Measurements from ENCODE around the gene LRRC8E. TPM values are rescaled to one million over a fixed set of nuclear protein-coding genes. Genes with fewer than 3 reads are reported as not detected.
A peak's percentile ranks its signal among the peaks of the same experiment; 100 is the strongest.

Gene LRRC8E
- total and polyA plus RNA-seq, 3 experiments from 2014 or later, result not detected

GRCh38 chr19:7868671-7869452 lies 19.4 kb upstream of the LRRC8E start:
- CTCF ChIA-PET, result interaction anchor here (0.7 to 2.2 kb wide), 23 partner anchors 8 to 520 kb away, joined by 3 to 37 read pairs (median 5); partner anchors contain the start of genes ARHGEF18, LRRC8E, MAP2K7 and SNAPC2

GRCh38 chr19:7869453-7869909 lies 18.8 kb upstream of the LRRC8E start:
- CTCF ChIA-PET, result interaction anchor here (0.6 to 2.2 kb wide), 25 partner anchors 9 to 521 kb away, joined by 3 to 37 read pairs (median 4); partner anchors contain the start of genes ARHGEF18, LRRC8E, MAP2K7 and MCEMP1
- Histone ChIP-seq H3K36me3 (ENCODE audit: insufficient read depth, low read length) (no peaks in the 10 kb centered on the region), H3K4me3 (ENCODE audit: low read length) (peak overlapping the region; percentile 34), H3K4me1 (ENCODE audit: insufficient read depth, low read length) (peaks cover 34% of the 10 kb centered on the region), H3K27me3 (ENCODE audit: insufficient read depth, low read length, poor library complexity, severe bottlenecking) (peaks cover 20% of the 10 kb centered on the region), H3K9me3 (ENCODE audit: low read length) (no peaks in the 10 kb centered on the region), H3K27ac (ENCODE audit: low read depth, low read length) (peak overlapping the region; percentile 59)
- Mint-ChIP-seq H3K27me3 (peaks cover 15 to 38% of the 10 kb centered on the region in 2 donors), H3K27ac (peak overlapping the region in 4 of 8 donors; percentile 43 to 80 (median 70)), H3K4me3 (peak overlapping the region in 6 of 7 donors; percentile 57 to 86 (median 67)), H3K36me3 (no peaks in the 10 kb centered on the region), H3K9me3 (peaks cover 0 to 2% (median 0%) of the 10 kb centered on the region in 5 donors), H3K4me1 (peaks cover 33 to 52% (median 34%) of the 10 kb centered on the region in 3 donors)
- POLR2A ChIA-PET, result interaction anchor here (0.7 to 2.2 kb wide), 7 partner anchors 10 to 281 kb away, joined by 3 to 16 read pairs (median 6); partner anchors contain the start of genes MAP2K7, PET100, SNAPC2 and TIMM44
- DNase-seq, result peak; percentile 67 to 93 (median 84)

More at GRCh38 chr19:7868671-7869452, 19.4 kb upstream of the LRRC8E start:
- H3K4me1 Mint-ChIP-seq, result peaks cover 33 to 52% (median 34%) of the 10 kb centered on the region in 3 donors
- Histone ChIP-seq H3K9me3 (ENCODE audit: low read length) (no peaks in the 10 kb centered on the region), H3K27me3 (ENCODE audit: insufficient read depth, low read length, poor library complexity, severe bottlenecking) (peaks cover 19% of the 10 kb centered on the region), H3K36me3 (ENCODE audit: insufficient read depth, low read length) (no peaks in the 10 kb centered on the region), H3K4me3 (ENCODE audit: low read length) (peak overlapping the region; percentile 81), H3K27ac (ENCODE audit: low read depth, low read length) (peak overlapping the region; percentile 59), H3K4me1 (ENCODE audit: insufficient read depth, low read length) (peaks cover 33% of the 10 kb centered on the region)
- H3K9me3 Mint-ChIP-seq, result peaks cover 0 to 2% (median 0%) of the 10 kb centered on the region in 5 donors
- peaks cover 15 to 41% of the 10 kb centered on the region in 2 donors for H3K27me3 Mint-ChIP-seq
- H3K27ac Mint-ChIP-seq, result peak overlapping the region; percentile 72 to 92 (median 81)
- H3K4me3 Mint-ChIP-seq, result peak overlapping the region; percentile 79 to 90 (median 82)
- H3K36me3 Mint-ChIP-seq, result no peaks in the 10 kb centered on the region
- POLR2A ChIA-PET, result interaction anchor here (0.7 to 2.2 kb wide), 7 partner anchors 10 to 282 kb away, joined by 3 to 16 read pairs (median 6); partner anchors contain the start of genes MAP2K7, PET100, SNAPC2 and TIMM44
- peak; percentile 77 to 94 (median 87) for DNase-seq

GRCh38 chr19:7869910-7870511 lies 18.3 kb upstream of the LRRC8E start:
- Mint-ChIP-seq H3K27ac (peak overlapping the region in 2 of 8 donors; percentile 72 to 76), H3K27me3 (peaks cover 16 to 37% of the 10 kb centered on the region in 2 donors), H3K4me3 (peak overlapping the region; percentile 66 to 90 (median 71)), H3K36me3 (no peaks in the 10 kb centered on the region), H3K4me1 (peaks cover 33 to 52% (median 35%) of the 10 kb centered on the region in 3 donors), H3K9me3 (peaks cover 0 to 2% (median 0%) of the 10 kb centered on the region in 5 donors)
- Histone ChIP-seq H3K27me3 (ENCODE audit: insufficient read depth, low read length, poor library complexity, severe bottlenecking) (peaks cover 24% of the 10 kb centered on the region), H3K4me3 (ENCODE audit: low read length) (peak overlapping the region; percentile 34), H3K36me3 (ENCODE audit: insufficient read depth, low read length) (no peaks in the 10 kb centered on the region), H3K4me1 (ENCODE audit: insufficient read depth, low read length) (peaks cover 37% of the 10 kb centered on the region), H3K27ac (ENCODE audit: low read depth, low read length) (peak overlapping the region; percentile 59), H3K9me3 (ENCODE audit: low read length) (no peaks in the 10 kb centered on the region)
- POLR2A ChIA-PET, result interaction anchor here (0.9 to 2.2 kb wide), 5 partner anchors 11 to 190 kb away, joined by 3 to 16 read pairs (median 6); partner anchors contain the start of genes MAP2K7, SNAPC2, TIMM44 and TRAPPC5
- CTCF ChIA-PET, result interaction anchor here (0.6 to 2.2 kb wide), 25 partner anchors 9 to 521 kb away, joined by 3 to 37 read pairs (median 4); partner anchors contain the start of genes ARHGEF18, LRRC8E, MAP2K7 and MCEMP1
- DNase-seq, result peak; percentile 45 to 76 (median 52)

- H3K4me3 Mint-ChIP-seq, result peak overlapping the region; percentile 24 to 90 (median 69)
- Histone ChIP-seq H3K9me3 (ENCODE audit: low read length) (no peaks in the 10 kb centered on the region), H3K36me3 (ENCODE audit: insufficient read depth, low read length) (no peaks in the 10 kb centered on the region), H3K27ac (ENCODE audit: low read depth, low read length) (peak overlapping the region; percentile 57), H3K4me1 (ENCODE audit: insufficient read depth, low read length) (peaks cover 31% of the 10 kb centered on the region), H3K27me3 (ENCODE audit: insufficient read depth, low read length, poor library complexity, severe bottlenecking) (peaks cover 24% of the 10 kb centered on the region), H3K4me3 (ENCODE audit: low read length) (no peak overlapping the region)
- H3K4me1 Mint-ChIP-seq, result peaks cover 26 to 46% (median 28%) of the 10 kb centered on the region in 3 donors
- H3K27ac Mint-ChIP-seq, result peak overlapping the region in 4 of 8 donors; percentile 16 to 73 (median 29)
- peaks cover 19 to 30% of the 10 kb centered on the region in 2 donors for H3K27me3 Mint-ChIP-seq
- no peaks in the 10 kb centered on the region for H3K36me3 Mint-ChIP-seq
- DNase-seq, result peak; percentile 23 to 75 (median 48)
- POLR2A ChIA-PET, result no interaction called here
- CTCF ChIA-PET, result no interaction called here
- peaks cover 0 to 2% (median 0%) of the 10 kb centered on the region in 5 donors for H3K9me3 Mint-ChIP-seq
Measured at GRCh38 chr19:7870571-7871436, 17.5 kb upstream of the LRRC8E start.

GRCh38 chr19:7871437-7872305 lies 16.6 kb upstream of the LRRC8E start:
- H3K4me1 ChIP-seq (ENCODE audit: insufficient read depth, low read length), result peaks cover 31% of the 10 kb centered on the region
- peak overlapping the region; percentile 24 to 83 (median 67) for H3K4me3 Mint-ChIP-seq

GRCh38 chr19:7872306-7873204 lies 15.8 kb upstream of the LRRC8E start:
- Mint-ChIP-seq H3K27me3 (peaks cover 19 to 30% of the 10 kb centered on the region in 2 donors), H3K9me3 (peaks cover 0 to 2% (median 0%) of the 10 kb centered on the region in 5 donors), H3K27ac (peak overlapping the region in 1 of 8 donors; percentile 16), H3K4me3 (peak overlapping the region in 6 of 7 donors; percentile 32 to 69 (median 57)), H3K4me1 (peaks cover 26 to 46% (median 28%) of the 10 kb centered on the region in 3 donors), H3K36me3 (no peaks in the 10 kb centered on the region)
- POLR2A ChIA-PET, result no interaction called here
- H3K4me3 ChIP-seq (ENCODE audit: low read length), result no peak overlapping the region
- peaks cover 24% of the 10 kb centered on the region for H3K27me3 ChIP-seq (ENCODE audit: insufficient read depth, low read length, poor library complexity, severe bottlenecking)
- CTCF ChIA-PET, result no interaction called here
- peaks cover 31% of the 10 kb centered on the region for H3K4me1 ChIP-seq (ENCODE audit: insufficient read depth, low read length)
- H3K9me3 ChIP-seq (ENCODE audit: low read length), result no peaks in the 10 kb centered on the region
- no peak overlapping the region for H3K27ac ChIP-seq (ENCODE audit: low read depth, low read length)
- DNase-seq, result no peak
- no peaks in the 10 kb centered on the region for H3K36me3 ChIP-seq (ENCODE audit: insufficient read depth, low read length)

More at GRCh38 chr19:7871437-7872305, 16.6 kb upstream of the LRRC8E start:
- Histone ChIP-seq H3K9me3 (ENCODE audit: low read length) (no peaks in the 10 kb centered on the region), H3K4me3 (ENCODE audit: low read length) (peak overlapping the region; percentile 39), H3K27me3 (ENCODE audit: insufficient read depth, low read length, poor library complexity, severe bottlenecking) (peaks cover 24% of the 10 kb centered on the region), H3K27ac (ENCODE audit: low read depth, low read length) (peak overlapping the region; percentile 57), H3K36me3 (ENCODE audit: insufficient read depth, low read length) (no peaks in the 10 kb centered on the region)
- peaks cover 0 to 2% (median 0%) of the 10 kb centered on the region in 5 donors for H3K9me3 Mint-ChIP-seq
- peak; percentile 72 to 87 (median 82) for DNase-seq
- peaks cover 19 to 34% of the 10 kb centered on the region in 2 donors for H3K27me3 Mint-ChIP-seq
- H3K4me1 Mint-ChIP-seq, result peaks cover 26 to 46% (median 28%) of the 10 kb centered on the region in 3 donors
- peak overlapping the region in 5 of 8 donors; percentile 14 to 73 (median 27) for H3K27ac Mint-ChIP-seq
- ChIA-PET POLR2A (no interaction called here), CTCF (no interaction called here)
- no peaks in the 10 kb centered on the region for H3K36me3 Mint-ChIP-seq
